ENCODE results near the gene S100A5.

S100A5 gene

DNA sequence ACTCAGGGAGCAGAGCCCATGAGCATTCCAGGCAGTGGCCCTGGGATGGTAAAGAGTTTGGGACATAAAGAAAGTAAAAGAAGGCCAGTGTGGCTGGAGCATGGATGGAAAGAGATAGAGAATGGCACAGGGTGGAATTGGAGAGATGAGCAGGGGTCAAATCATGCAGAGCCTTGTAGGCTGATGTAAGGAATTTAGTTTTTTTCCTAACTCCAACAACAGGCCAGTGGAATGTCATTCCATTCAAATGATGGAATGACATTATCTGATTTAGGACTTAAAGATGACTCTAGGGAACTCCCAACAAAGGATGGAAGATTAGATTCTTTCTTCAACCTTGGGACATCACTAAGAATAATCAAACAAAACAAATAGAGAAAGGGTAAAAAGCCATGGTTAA is 37.8 kb upstream of the S100A5 start:
- TF ChIP-seq, protein P1, sequence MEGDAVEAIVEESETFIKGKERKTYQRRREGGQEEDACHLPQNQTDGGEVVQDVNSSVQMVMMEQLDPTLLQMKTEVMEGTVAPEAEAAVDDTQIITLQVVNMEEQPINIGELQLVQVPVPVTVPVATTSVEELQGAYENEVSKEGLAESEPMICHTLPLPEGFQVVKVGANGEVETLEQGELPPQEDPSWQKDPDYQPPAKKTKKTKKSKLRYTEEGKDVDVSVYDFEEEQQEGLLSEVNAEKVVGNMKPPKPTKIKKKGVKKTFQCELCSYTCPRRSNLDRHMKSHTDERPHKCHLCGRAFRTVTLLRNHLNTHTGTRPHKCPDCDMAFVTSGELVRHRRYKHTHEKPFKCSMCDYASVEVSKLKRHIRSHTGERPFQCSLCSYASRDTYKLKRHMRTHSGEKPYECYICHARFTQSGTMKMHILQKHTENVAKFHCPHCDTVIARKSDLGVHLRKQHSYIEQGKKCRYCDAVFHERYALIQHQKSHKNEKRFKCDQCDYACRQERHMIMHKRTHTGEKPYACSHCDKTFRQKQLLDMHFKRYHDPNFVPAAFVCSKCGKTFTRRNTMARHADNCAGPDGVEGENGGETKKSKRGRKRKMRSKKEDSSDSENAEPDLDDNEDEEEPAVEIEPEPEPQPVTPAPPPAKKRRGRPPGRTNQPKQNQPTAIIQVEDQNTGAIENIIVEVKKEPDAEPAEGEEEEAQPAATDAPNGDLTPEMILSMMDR (IDR thresholded peaks at IDR 0.05) = no peak

DNA sequence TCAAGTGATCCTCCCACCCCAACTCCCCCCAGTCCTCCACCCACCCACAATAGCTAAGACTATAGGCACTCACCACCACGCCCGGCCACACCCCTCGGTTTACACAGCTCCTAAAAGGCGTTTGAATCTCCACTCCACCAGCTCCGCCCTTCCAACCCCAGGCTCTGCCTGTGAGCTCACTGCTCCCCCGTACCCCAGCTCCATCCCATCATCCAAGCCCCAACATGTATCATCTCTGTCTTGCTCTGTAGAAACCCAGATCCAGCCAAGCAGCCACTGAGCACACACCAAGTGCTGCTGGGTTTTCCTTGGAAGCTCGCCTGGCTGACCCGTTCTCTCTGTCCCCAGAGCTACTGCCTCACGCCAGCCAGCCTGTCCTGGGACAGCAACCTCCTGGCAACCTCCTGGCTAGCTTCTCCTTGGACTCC is 36.9 kb upstream of the S100A5 start:
- TF ChIP-seq, protein P1 (IDR thresholded peaks at IDR 0.05) = no peak

DNA sequence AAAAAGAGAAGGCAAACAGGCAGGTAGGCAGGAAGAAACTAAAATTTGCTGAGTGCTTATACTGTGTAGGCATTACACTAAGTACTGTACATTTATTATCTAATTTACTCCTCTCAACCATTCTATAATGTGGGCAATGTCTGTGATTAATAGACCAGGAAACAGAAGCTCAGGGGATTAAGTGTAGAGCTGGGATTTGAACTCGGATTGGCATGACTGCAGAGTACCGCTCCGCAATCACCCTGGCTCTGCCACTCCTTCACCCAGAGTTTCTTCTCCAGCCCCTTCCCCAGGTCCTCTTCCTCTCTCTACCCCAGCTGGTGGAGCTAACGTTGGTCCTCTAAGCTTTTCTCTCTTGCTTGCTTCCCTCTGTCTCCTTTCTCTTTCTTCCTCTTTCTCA is 36.4 kb upstream of the S100A5 start:
- TF ChIP-seq, protein P1 (IDR thresholded peaks at IDR 0.05) = no peak

DNA sequence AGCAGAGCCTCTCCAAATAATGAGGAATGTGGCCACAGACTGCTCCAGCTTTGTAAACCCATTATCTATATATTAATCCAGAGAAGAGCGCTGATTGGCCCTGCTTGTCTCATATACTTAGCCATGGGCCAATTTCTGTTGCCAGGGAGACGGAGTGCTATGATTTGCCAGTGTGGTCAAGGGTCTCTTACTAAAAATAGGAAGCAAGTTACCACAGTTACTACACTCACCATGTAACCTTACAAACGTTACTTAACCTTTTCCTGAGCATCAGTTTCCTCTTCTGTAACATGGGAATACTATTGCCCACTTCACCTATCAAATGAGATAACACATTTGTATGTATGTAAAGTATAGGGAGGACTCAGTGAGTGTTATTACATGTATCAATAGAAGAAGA is 32.6 kb upstream of the S100A5 start:
- TF ChIP-seq, protein P1 (IDR thresholded peaks at IDR 0.05) = no peak

GRCh38 chr1:153572569-153573015 is 31.9 kb upstream of the S100A5 start:
- TF ChIP-seq, protein P1 (IDR thresholded peaks at IDR 0.05) = peak; percentile 77

DNA sequence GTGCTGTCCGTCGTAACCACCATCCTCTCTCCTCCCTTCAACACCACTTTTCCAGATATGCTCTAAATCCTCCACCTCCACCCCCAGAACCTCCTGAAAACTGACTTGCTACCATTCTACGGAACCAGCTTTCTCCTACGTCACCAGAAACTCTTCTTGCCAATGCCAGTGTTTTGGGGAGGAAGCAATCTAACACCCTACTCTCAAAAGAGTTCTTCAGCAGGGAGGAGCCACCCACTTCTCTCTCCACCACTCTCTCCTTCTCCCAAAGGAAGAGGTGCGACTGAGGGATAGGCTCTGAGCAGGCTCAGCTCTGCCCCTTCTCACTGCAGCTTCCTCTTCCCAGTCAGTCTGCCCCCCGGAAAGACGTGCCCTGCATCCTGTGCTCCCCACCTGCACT is 31.0 kb upstream of the S100A5 start:
- TF ChIP-seq, protein P1 (IDR thresholded peaks at IDR 0.05) = no peak

DNA sequence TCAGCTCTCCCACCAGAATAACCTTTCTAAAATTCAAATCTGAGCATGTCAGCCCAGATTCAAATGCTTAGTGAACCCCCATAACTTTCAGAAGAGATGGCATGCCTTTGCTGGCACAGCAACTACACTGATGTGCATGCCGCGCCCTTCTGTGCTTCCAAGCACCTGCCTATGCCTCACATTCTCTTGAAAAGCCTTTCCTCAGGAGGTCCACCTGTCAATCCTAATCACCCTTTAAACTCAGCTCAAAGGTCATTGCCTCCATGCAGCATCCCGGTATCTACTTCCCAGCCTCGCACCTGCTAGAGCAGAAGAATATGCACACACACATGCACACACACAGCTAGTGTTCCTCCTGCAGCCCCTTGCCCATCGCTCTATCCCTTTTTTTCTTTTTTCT is 30.1 kb upstream of the S100A5 start:
- TF ChIP-seq, protein P1 (IDR thresholded peaks at IDR 0.05) = no peak

- TF ChIP-seq, protein P1 (IDR thresholded peaks at IDR 0.05) = no peak
These were observed 28.7 kb upstream of the S100A5 start for GRCh38 chr1:153569465-153569864.

Measured in LNCAP (cell line).